ENCODE results near the gene PBX4. TPM values are rescaled to one million over a fixed set of nuclear protein-coding genes. Genes with fewer than 3 reads are reported as not detected.

PBX4 gene
- total and polyA plus RNA-seq, 12 donors: 0.28 to 6.3 (median 0.81) TPM; not detected in 4

DNA sequence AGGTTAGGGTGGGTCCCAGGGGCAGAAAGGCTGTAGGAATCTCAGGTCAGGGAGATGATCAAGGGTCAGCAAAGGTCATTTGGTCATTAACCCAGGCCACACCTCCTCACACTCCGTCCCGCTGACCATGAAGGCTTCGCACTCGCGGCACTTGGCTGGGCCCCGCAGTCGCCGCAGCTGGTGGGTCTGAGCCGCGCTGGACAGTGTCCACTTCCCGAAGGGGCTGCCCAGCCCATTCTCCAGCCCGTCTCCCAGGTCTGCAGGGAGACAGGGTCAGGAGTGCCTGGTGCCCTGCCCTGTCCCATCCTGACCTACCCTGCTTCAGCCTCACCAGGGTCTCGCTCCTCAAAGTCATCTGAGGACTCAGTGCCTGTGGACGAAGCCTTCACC is 16.8 kb upstream of the PBX4 start:
- no peaks in the 10 kb centered on the region for H3K36me3 ChIP-seq (replicated peaks in 1 of 2)
- no peaks in the 10 kb centered on the region for H3K4me1 ChIP-seq (replicated peaks in 1 of 2)
- TF ChIP-seq, protein P1, sequence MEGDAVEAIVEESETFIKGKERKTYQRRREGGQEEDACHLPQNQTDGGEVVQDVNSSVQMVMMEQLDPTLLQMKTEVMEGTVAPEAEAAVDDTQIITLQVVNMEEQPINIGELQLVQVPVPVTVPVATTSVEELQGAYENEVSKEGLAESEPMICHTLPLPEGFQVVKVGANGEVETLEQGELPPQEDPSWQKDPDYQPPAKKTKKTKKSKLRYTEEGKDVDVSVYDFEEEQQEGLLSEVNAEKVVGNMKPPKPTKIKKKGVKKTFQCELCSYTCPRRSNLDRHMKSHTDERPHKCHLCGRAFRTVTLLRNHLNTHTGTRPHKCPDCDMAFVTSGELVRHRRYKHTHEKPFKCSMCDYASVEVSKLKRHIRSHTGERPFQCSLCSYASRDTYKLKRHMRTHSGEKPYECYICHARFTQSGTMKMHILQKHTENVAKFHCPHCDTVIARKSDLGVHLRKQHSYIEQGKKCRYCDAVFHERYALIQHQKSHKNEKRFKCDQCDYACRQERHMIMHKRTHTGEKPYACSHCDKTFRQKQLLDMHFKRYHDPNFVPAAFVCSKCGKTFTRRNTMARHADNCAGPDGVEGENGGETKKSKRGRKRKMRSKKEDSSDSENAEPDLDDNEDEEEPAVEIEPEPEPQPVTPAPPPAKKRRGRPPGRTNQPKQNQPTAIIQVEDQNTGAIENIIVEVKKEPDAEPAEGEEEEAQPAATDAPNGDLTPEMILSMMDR (IDR thresholded peaks at IDR 0.05): no peak
- no peak for TF ChIP-seq POLR2A (IDR thresholded peaks at IDR 0.05)

DNA sequence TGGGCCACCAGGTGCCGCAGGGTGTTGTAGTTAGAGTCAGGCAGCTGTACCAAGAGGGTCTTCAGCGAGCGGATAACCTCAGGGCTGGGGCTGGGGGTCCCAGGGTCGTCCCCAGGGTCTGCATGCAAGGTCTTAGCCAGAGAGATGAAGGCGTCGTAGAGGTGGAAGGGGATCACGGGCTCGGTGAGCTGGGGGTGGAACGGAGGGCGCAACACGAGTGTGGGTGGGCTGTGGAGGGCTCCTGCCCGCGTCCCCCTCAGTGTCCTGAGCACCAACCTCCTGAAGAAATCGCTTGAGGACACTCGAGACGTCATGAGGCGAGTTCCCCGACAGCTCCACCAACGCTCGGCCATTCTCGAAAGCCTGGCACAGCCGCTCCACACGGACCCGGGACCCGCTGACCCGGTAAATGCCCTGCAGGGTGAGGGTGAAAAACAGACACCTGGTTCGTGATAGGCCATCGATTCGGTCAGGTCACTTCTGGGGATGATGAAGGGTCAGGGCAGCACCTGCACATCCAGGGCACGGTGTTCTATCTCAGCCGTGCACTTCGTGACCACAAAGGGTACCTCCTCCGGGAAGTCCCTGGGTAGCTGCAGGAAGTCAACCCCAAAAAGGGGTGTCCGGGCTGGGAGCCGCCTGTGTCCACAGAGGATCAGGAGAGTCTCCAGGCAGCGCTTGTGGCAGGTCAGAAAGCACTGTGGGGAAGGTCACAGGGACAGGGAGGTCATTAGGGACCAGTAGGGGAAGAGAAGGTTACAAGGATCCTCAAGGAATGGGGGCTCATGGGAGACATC is 16.2 kb upstream of the PBX4 start:
- Histone ChIP-seq H3K9me3 (replicated peaks in 1 of 3) (no peaks in the 10 kb centered on the region), H3K27ac (no peak overlapping the region), H3K4me3 (no peak overlapping the region), H3K36me3 (replicated peaks in 1 of 2) (no peaks in the 10 kb centered on the region), H3K4me1 (replicated peaks in 1 of 2) (no peaks in the 10 kb centered on the region), H3K27me3 (no peaks in the 10 kb centered on the region)
- intact Hi-C loops (cut with DNase I): no loop called here
- DNase-seq: no peak
- no peak for TF ChIP-seq POLR2A (IDR thresholded peaks at IDR 0.05)
- TF ChIP-seq, protein P1 (IDR thresholded peaks at IDR 0.05): no peak
- WGBS, 4 donors: 91 to 96% (median 95%) methylated on average over 25 to 36 of the region's 36 CpGs

More for the DNA sequence above, 16.8 kb upstream of the PBX4 start:
- no peaks in the 10 kb centered on the region for H3K27me3 ChIP-seq
- H3K9me3 ChIP-seq (replicated peaks in 1 of 3): no peaks in the 10 kb centered on the region
- DNase-seq: no peak
- intact Hi-C loops (cut with DNase I): no loop called here
- no peak overlapping the region for H3K27ac ChIP-seq
- H3K4me3 ChIP-seq: no peak overlapping the region
- 93 to 100% (median 97%) methylated on average over 2 to 14 of the region's 14 CpGs for WGBS, 4 donors

DNA sequence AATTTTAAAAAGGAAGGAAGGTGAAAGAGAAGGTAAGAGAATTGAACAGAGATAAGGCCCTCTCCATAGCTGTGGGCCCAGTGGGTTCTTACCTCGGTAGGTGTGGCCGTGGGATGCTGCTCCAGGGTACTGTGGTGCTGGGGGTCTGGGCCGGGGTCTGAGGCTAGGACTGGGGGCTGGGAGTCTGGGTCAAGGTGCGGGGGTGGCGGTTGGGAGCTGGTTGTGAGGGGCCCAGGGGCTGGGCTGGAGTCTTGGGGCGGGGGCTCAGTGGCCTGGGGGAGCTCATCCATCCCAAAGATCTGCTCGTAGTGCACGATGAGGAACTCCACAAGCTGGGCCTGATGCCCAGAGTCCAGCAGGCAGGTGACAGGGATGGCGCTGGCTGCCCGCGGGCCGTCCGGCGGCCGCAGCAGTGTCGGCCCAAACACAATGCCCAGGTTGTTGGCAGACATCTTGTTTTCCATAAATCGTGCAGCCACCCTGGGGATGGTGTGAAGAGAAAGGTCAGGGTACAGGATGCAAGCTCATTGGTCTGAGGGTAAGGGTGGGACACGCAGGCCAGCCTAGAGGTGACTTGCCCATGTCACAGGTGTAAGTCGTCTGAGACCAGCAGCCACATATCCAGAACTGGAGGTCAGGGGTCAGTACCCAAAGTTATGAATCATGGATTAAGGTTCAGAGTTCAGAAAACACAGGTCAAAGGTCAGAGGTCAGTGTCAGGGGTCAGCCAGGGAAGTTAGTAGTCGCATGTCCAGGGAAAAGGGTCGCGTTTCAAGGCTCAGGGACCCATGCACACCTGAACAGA is 15.4 kb upstream of the PBX4 start:
- no peak for DNase-seq
- H3K9me3 ChIP-seq (replicated peaks in 1 of 3): no peaks in the 10 kb centered on the region
- WGBS, 4 donors: 92 to 94% (median 93%) methylated on average over 13 to 22 of the region's 22 CpGs
- no peaks in the 10 kb centered on the region for H3K36me3 ChIP-seq (replicated peaks in 1 of 2)
- H3K4me3 ChIP-seq: no peak overlapping the region
- no peak overlapping the region for H3K27ac ChIP-seq
- intact Hi-C loops (cut with DNase I): no loop called here
- H3K27me3 ChIP-seq: no peaks in the 10 kb centered on the region
- TF ChIP-seq POLR2A (IDR thresholded peaks at IDR 0.05): no peak
- TF ChIP-seq, protein P1 (IDR thresholded peaks at IDR 0.05): no peak
- H3K4me1 ChIP-seq (replicated peaks in 1 of 2): no peaks in the 10 kb centered on the region

DNA sequence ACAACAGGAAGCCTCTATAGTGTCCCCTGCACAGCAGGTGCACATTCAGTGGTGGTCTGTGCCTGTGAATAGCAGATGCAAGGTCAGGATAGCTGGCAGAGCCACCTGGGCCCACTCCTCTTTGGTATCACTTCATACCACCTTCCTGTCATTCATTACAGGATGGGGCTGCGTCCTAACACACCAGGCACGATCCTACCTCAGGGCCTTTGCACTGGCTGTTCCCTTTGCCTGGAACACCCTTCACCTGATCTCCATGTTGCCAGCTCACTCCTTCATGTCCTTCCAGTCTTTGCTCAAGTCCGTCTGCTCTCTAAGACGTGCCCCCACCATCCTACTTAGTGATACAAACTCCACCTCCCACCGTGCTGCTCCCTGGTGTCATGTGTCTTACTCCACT is 14.2 kb upstream of the PBX4 start:
- no peaks in the 10 kb centered on the region for H3K36me3 ChIP-seq (replicated peaks in 1 of 2)
- no peaks in the 10 kb centered on the region for H3K9me3 ChIP-seq (replicated peaks in 1 of 3)
- DNase-seq: no peak
- H3K27me3 ChIP-seq: no peaks in the 10 kb centered on the region
- no peak for TF ChIP-seq POLR2A (IDR thresholded peaks at IDR 0.05)
- TF ChIP-seq, protein P1 (IDR thresholded peaks at IDR 0.05): no peak
- H3K4me3 ChIP-seq: no peak overlapping the region
- 76 to 89% (median 83%) methylated on average over 5 of the region's 5 CpGs for WGBS, 4 donors
- intact Hi-C loops (cut with DNase I): no loop called here
- H3K4me1 ChIP-seq (replicated peaks in 1 of 2): peaks cover 0 to 11% of the 10 kb centered on the region in 2 donors
- no peak overlapping the region for H3K27ac ChIP-seq

Data from adrenal gland (tissue), 12 donors.